Karpas-422 (cell line): ENCODE results near the gene PLD5. TPM values are rescaled to one million over a fixed set of nuclear protein-coding genes. Genes with fewer than 3 reads are reported as not detected.
"Not testable (repeated sequence)": the region's sequence is repeated elsewhere in the genome, so short reads cannot be mapped to it uniquely, and the experiment has no call there.

Experiments
- DNase-seq: peaks from one replicate; pipeline ENCODE4 v3.0.0-alpha.2; 2015
- H2AFZ ChIP-seq: fragments of 200-600 bp; sonication (generic); 2 replicates; pipeline ENCODE4 v1.6.1; 2014; ENCODE audit warnings: antibody characterized with exemption, low read length, mixed read lengths
- H3K27ac ChIP-seq: fragments of 200-600 bp; sonication (generic); 2 replicates; pipeline ENCODE4 v1.5.1; 2014; ENCODE audit warnings: mild to moderate bottlenecking, low read length, moderate library complexity
- H3K27me3 ChIP-seq: fragments of 200-600 bp; sonication (generic); 2 replicates; pipeline ENCODE4 v1.6.1; 2014; ENCODE audit warnings: low read length, mixed read lengths
- H3K36me3 ChIP-seq: fragments of 200-600 bp; sonication (generic); 2 replicates; pipeline ENCODE4 v1.6.1; 2014; ENCODE audit warnings: low read length, mixed read lengths; ENCODE audit not compliant: insufficient read depth
- H3K4me1 ChIP-seq: fragments of 200-600 bp; sonication (generic); 2 replicates; pipeline ENCODE4 v1.6.1; 2014; ENCODE audit warnings: mild to moderate bottlenecking, low read length, mixed read lengths
- H3K4me2 ChIP-seq: fragments of 200-600 bp; sonication (generic); 2 replicates; pipeline ENCODE4 v1.6.1; 2014; ENCODE audit warnings: low read length, low read depth, mild to moderate bottlenecking; ENCODE audit not compliant: poor library complexity, severe bottlenecking
- H3K4me3 ChIP-seq: fragments of 200-600 bp; sonication (generic); 2 replicates; pipeline ENCODE4 v1.5.1; 2014; ENCODE audit warnings: mild to moderate bottlenecking, antibody characterized with exemption, low read length, mixed read lengths
- H3K79me2 ChIP-seq: fragments of 200-600 bp; sonication (generic); 2 replicates; pipeline ENCODE4 v1.6.1; 2014; ENCODE audit warnings: mild to moderate bottlenecking, low read length, mixed read lengths
- H3K9ac ChIP-seq: fragments of 200-600 bp; sonication (generic); 2 replicates; pipeline ENCODE4 v1.6.0; 2014; ENCODE audit warnings: low read length
- H3K9me2 ChIP-seq: fragments of 200-600 bp; sonication (generic), shearing (Covaris generic); replicated peaks from 2 replicates; pipeline ENCODE4 v1.6.0; 2014; ENCODE audit warnings: mild to moderate bottlenecking, low read length, moderate library complexity; ENCODE audit not compliant: insufficient read depth
- H3K9me3 ChIP-seq: fragments of 300-700, 200-600 bp; sonication (generic); 2 replicates; pipeline ENCODE4 v1.6.1; 2014; ENCODE audit warnings: low read length, mixed read lengths
- H4K20me1 ChIP-seq: fragments of 200-600 bp; sonication (generic); 2 replicates; pipeline ENCODE4 v1.6.1; 2014; ENCODE audit warnings: mild to moderate bottlenecking, antibody characterized with exemption, low read length, low read depth; ENCODE audit not compliant: insufficient read depth
- total RNA-seq: library from RNA; depleted of rRNA; stranded (reverse); fragments of >200 nt; shearing (Covaris generic); gene quantifications from 2 replicates; pipeline ENCODE4 v1.2.3, GENCODE V29; 2014; ENCODE audit warnings: low replicate concordance

Gene PLD5
- total RNA-seq, 1 experiment from 2014 or later: not detected

- H3K9me2 ChIP-seq, H2AFZ ChIP-seq, H3K36me3 ChIP-seq, DNase-seq, H4K20me1 ChIP-seq, H3K79me2 ChIP-seq, H3K9ac ChIP-seq, H3K9me3 ChIP-seq, H3K4me2 ChIP-seq, H3K4me1 ChIP-seq, H3K27me3 ChIP-seq, H3K27ac ChIP-seq, H3K4me3 ChIP-seq: not testable (repeated sequence)
Observed at GRCh38 chr1:242282758-242283485, 241.6 kb downstream of the PLD5 start.

GRCh38 chr1:242278406-242278805 lies 246.1 kb downstream of the PLD5 start:
- H3K27me3 ChIP-seq, H2AFZ ChIP-seq: not testable (repeated sequence)

DNA sequence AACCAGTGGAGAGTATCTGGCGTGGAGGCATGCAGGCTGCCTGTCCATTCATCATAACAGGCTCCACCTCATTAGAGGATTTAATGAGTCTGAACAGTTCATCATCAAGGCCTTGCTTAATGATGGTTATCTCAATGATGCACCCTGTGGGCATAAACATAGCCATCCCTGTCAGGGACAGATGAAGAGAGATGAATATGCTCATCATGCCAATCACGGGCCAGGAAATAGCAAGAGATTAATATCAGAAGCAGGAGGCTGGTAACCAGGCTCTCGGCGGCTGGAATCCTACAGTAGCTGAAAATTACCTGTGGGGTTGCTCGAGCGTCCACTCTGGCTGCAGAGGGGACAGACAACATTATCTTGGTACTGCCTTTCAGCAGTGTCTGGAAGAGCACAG lies 247.7 kb downstream of the PLD5 start:
- H3K36me3 ChIP-seq, DNase-seq, H3K4me1 ChIP-seq, H3K4me2 ChIP-seq, H4K20me1 ChIP-seq, H3K9me3 ChIP-seq, H3K4me3 ChIP-seq, H2AFZ ChIP-seq, H3K27ac ChIP-seq, H3K9ac ChIP-seq, H3K27me3 ChIP-seq, H3K79me2 ChIP-seq, H3K9me2 ChIP-seq: not testable (repeated sequence)

More at GRCh38 chr1:242278406-242278805, 246.1 kb downstream of the PLD5 start:
- not testable (repeated sequence) for H3K9me3 ChIP-seq, H3K4me3 ChIP-seq, H3K36me3 ChIP-seq, H3K79me2 ChIP-seq, H3K4me1 ChIP-seq, DNase-seq, H3K27ac ChIP-seq, H4K20me1 ChIP-seq, H3K4me2 ChIP-seq, H3K9me2 ChIP-seq, H3K9ac ChIP-seq

GRCh38 chr1:242267004-242267403 lies 257.5 kb downstream of the PLD5 start:
- H3K27ac ChIP-seq, H3K36me3 ChIP-seq, H3K27me3 ChIP-seq, H3K4me3 ChIP-seq, H3K9ac ChIP-seq, H3K9me2 ChIP-seq, H3K9me3 ChIP-seq, H2AFZ ChIP-seq, DNase-seq, H4K20me1 ChIP-seq, H3K4me2 ChIP-seq, H3K4me1 ChIP-seq, H3K79me2 ChIP-seq: not testable (repeated sequence)

- H3K4me2 ChIP-seq, H4K20me1 ChIP-seq, H3K9me3 ChIP-seq, H3K36me3 ChIP-seq, H3K9me2 ChIP-seq, H3K27me3 ChIP-seq, H3K27ac ChIP-seq, DNase-seq, H3K79me2 ChIP-seq, H3K4me1 ChIP-seq, H3K4me3 ChIP-seq, H2AFZ ChIP-seq, H3K9ac ChIP-seq: not testable (repeated sequence)
Observed at GRCh38 chr1:242264419-242264818, 260.1 kb downstream of the PLD5 start.

DNA sequence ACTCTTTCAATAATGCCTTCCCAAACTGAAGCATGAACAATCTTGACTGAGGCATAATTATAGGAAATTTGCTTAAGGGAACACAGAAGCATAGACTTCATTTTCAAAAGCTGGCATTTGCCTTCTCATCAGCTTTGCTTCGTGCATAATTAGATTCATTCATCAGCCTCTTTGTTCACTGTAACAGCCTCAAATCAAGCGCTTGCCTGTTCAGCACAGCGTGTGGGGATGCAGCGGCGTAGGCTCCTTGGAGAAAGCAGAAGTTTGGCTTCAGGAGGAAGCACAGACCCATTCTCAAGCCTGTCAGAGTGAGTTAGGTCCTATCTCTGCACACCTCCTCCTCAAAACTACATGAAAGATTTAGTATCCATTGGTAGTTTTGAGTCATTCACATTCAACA lies 279.2 kb downstream of the PLD5 start:
- no peak for DNase-seq

DNA sequence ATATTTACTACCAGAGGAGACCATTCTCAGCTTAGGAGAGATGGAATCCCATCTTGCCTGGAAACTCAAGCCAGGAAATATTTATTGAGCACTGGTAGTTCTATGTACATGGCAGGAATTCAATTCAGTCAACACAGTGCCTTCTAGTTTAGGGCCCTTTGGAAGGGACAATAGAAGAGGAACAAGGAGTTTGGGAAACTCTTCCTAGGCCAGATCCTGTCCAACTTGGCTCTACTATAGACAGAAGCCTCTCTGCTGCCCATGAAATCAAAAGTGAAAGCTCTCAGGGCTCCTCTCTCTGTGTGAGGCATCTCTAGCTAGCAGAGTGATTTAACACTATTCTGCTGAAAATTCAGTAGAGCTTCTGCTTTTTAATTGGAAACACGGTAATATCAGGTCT lies 281.0 kb downstream of the PLD5 start:
- no peak overlapping the region for H2AFZ ChIP-seq
- H3K4me3 ChIP-seq: no peak overlapping the region
- no peak overlapping the region for H3K27ac ChIP-seq
- H3K36me3 ChIP-seq: no peaks in the 10 kb centered on the region
- DNase-seq: no peak
- no peaks in the 10 kb centered on the region for H3K4me1 ChIP-seq
- H3K9me2 ChIP-seq: no peaks in the 10 kb centered on the region
- H3K4me2 ChIP-seq: no peak overlapping the region
- H3K9ac ChIP-seq: no peak overlapping the region
- H3K79me2 ChIP-seq: no peaks in the 10 kb centered on the region
- no peaks in the 10 kb centered on the region for H3K9me3 ChIP-seq
- no peaks in the 10 kb centered on the region for H4K20me1 ChIP-seq
- 0 out of 2 replicates have a peak, but pooled peaks cover 2% of the 10 kb centered on the region for H3K27me3 ChIP-seq

More for the DNA sequence above, 279.2 kb downstream of the PLD5 start:
- Histone ChIP-seq H2AFZ (no peak overlapping the region), H3K4me2 (no peak overlapping the region), H3K27me3 (0 out of 2 replicates have a peak, but pooled peaks cover 2% of the 10 kb centered on the region), H3K9me2 (no peaks in the 10 kb centered on the region), H3K4me1 (no peaks in the 10 kb centered on the region), H3K27ac (no peak overlapping the region), H3K36me3 (no peaks in the 10 kb centered on the region), H3K4me3 (no peak overlapping the region), H3K9ac (no peak overlapping the region), H4K20me1 (no peaks in the 10 kb centered on the region), H3K79me2 (no peaks in the 10 kb centered on the region), H3K9me3 (no peaks in the 10 kb centered on the region)

DNA sequence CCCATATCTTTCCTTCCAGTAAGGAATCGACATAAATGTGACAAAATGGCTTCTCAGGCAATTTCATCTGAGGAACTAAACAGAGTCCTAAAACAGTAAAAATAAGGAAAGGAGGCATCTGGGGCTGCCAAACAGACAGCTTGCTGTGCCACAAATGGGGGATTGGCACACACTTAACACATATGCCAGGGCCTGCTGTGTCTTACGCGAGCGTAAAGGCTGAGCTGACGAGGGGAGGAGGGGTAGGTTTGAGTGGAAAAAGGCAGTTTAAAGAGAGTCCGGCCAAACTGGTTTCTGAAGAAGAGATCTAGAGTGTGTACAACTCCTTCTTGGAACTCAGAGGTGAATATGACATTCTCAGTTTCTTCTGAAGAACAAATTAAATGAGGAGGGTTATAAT lies 281.5 kb downstream of the PLD5 start:
- no peaks in the 10 kb centered on the region for H3K36me3 ChIP-seq
- H3K4me2 ChIP-seq: no peak overlapping the region
- H3K4me3 ChIP-seq: no peak overlapping the region
- H3K9me3 ChIP-seq: no peaks in the 10 kb centered on the region
- no peaks in the 10 kb centered on the region for H3K79me2 ChIP-seq
- H3K4me1 ChIP-seq: no peaks in the 10 kb centered on the region
- no peaks in the 10 kb centered on the region for H3K9me2 ChIP-seq
- no peaks in the 10 kb centered on the region for H4K20me1 ChIP-seq
- H2AFZ ChIP-seq: no peak overlapping the region
- H3K9ac ChIP-seq: no peak overlapping the region
- no peak for DNase-seq
- H3K27ac ChIP-seq: no peak overlapping the region
- 0 out of 2 replicates have a peak, but pooled peaks cover 2% of the 10 kb centered on the region for H3K27me3 ChIP-seq
